ACC112 (cell line): ENCODE data around the gene OR9G1.
"Not testable (repeated sequence)": the region's sequence is repeated elsewhere in the genome, so short reads cannot be mapped to it uniquely, and the experiment has no call there.

Experiments used
- H2AFZ ChIP-seq: fragments of 200-600 bp; sonication (generic); one replicate; pipeline ENCODE4 v1.6.0; 2017; ENCODE audit warnings: antibody characterized with exemption, low read length; ENCODE audit not compliant: unreplicated experiment
- H3K27ac ChIP-seq: fragments of 200-600 bp; sonication (generic); 2 replicates; pipeline ENCODE4 v1.5.1; 2014; ENCODE audit warnings: low read depth, mild to moderate bottlenecking, antibody characterized with exemption, low read length, moderate library complexity
- H3K27me3 ChIP-seq: fragments of 200-600 bp; sonication (generic); 2 replicates; pipeline ENCODE4 v1.6.1; 2014; ENCODE audit warnings: mild to moderate bottlenecking, antibody characterized with exemption, low read length, moderate library complexity, mixed read lengths; ENCODE audit not compliant: insufficient read depth
- H3K36me3 ChIP-seq: fragments of 200-600 bp; sonication (generic); 2 replicates; pipeline ENCODE4 v1.6.1; 2016; ENCODE audit warnings: mild to moderate bottlenecking, antibody characterized with exemption, low read length, moderate library complexity, mixed read lengths; ENCODE audit not compliant: insufficient read depth
- H3K4me1 ChIP-seq: fragments of 200-600 bp; sonication (generic); one replicate; pipeline ENCODE4 v1.6.1; 2016; ENCODE audit warnings: low read length, mixed read lengths; ENCODE audit not compliant: insufficient read depth, unreplicated experiment, control insufficient read depth
- H3K4me3 ChIP-seq: fragments of 200-600 bp; sonication (generic); 2 replicates; pipeline ENCODE4 v1.5.1; 2014; ENCODE audit warnings: mild to moderate bottlenecking, low read depth, low read length
- H3K79me2 ChIP-seq: fragments of 200-600 bp; sonication (generic); one replicate; pipeline ENCODE4 v1.6.0; 2016; ENCODE audit warnings: low read length; ENCODE audit not compliant: control insufficient read depth, unreplicated experiment, insufficient read depth

Gene OR9G1, protein sequence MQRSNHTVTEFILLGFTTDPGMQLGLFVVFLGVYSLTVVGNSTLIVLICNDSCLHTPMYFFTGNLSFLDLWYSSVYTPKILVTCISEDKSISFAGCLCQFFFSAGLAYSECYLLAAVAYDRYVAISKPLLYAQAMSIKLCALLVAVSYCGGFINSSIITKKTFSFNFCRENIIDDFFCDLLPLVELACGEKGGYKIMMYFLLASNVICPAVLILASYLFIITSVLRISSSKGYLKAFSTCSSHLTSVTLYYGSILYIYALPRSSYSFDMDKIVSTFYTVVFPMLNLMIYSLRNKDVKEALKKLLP

DNA sequence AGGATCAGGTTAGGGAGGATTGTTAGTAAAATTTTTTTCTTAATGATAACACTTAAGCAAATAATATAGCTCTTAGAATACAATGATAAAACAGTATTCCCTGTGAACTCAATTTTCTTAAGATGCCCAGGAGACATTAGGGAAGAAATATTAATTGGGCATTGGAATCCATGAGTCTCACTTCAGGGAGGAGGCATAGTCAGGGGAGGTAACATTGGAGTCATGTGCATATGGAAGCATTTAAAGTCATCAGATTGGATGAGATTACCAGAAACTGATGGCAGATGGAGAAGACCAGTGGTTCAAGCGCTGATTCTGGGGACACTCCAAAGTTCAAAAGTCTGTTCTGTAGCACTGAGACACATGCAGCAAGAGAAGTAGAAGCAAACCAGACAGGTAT lies at the start of gene OR9G1:
Gene OR9G1 (plus strand): TSS at position 301 of the 400 bp plus-strand sequence. CDS start 1,293 bp downstream, outside the sequence.
- Histone ChIP-seq H2AFZ (no peak within 1 kb of the TSS), H3K27me3 (no peaks in the 10 kb centered on the region), H3K4me1 (no peaks in the 10 kb centered on the region)

DNA sequence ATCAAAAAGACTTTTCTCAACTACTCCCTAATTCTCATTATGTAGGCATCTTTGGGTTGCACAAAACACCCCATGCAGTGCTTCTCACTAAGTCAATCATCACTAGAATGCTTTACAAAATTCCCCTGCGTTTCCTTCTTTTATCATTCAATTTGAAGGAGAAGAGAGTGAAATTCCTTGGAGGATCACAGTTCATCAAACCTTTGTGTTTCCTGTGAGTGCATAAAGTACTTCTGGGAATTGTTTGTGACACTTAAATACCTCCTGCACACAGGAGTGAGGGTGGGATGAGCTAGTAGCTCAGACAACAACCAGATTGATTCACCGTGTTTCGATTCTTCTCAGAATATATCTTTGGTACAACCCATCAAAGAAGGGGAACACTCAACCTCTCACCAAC lies 39.1 kb upstream of the OR9G1 start:
- no peak overlapping the region for H3K4me3 ChIP-seq
- no peaks in the 10 kb centered on the region for H3K4me1 ChIP-seq
- no peak overlapping the region for H2AFZ ChIP-seq
- H3K79me2 ChIP-seq: no peaks in the 10 kb centered on the region
- H3K27ac ChIP-seq: no peak overlapping the region
- H3K36me3 ChIP-seq: no peaks in the 10 kb centered on the region
- no peaks in the 10 kb centered on the region for H3K27me3 ChIP-seq

More for the DNA sequence above, at the start of gene OR9G1:
- Histone ChIP-seq H3K4me3 (no peak within 1 kb of the TSS), H3K79me2 (no peaks in the 10 kb centered on the region), H3K27ac (no peak within 1 kb of the TSS), H3K36me3 (no peaks in the 10 kb centered on the region)

DNA sequence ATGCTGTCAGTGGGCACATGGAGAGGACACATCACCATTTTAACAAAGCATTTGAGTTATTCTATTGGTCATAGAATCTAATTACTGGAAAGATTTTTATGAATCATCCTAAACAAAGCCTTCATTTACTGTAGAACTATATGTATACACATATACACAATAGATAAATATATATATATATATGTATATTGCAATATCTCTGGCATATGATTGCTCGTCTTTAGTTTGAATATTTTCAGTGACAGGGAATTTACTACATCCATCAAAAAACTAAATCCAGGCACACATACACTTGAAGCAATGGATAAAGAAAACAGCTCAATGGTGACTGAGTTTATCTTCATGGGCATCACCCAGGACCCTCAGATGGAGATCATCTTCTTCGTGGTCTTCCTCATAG lies 35.5 kb upstream of the OR9G1 start, which contains the start of gene OR5AR1:
Gene OR5AR1 (plus strand): TSS at position 301 of the 400 bp plus-strand sequence. CDS start 0 bp downstream, at position 301.
- H3K27ac ChIP-seq: no peak within 1 kb of the TSS
- no peak within 1 kb of the TSS for H2AFZ ChIP-seq
- no peak within 1 kb of the TSS for H3K4me3 ChIP-seq
- no peaks in the 10 kb centered on the region for H3K36me3 ChIP-seq
- no peaks in the 10 kb centered on the region for H3K79me2 ChIP-seq
- no peaks in the 10 kb centered on the region for H3K27me3 ChIP-seq
- H3K4me1 ChIP-seq: no peaks in the 10 kb centered on the region

DNA sequence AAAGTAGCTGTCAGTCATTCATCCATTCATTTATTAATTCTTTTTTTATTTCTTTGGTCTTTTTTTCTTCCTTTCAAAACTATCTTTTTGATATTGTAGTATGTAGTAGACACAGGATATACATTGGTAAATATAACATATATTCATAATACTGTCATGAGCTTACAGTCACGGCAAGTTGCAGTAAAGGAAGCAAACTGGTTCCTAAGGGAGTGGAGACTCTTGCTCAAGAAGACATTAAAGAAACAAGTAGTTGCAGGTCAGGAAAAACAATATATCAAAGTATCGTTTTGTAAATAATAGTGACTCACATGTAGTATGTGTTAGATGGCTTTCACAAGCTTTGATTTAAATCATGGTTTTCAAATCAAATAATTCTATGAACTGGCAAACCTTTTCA lies 27.9 kb upstream of the OR9G1 start:
- Histone ChIP-seq H3K27ac (no peak overlapping the region), H3K79me2 (no peaks in the 10 kb centered on the region)

DNA sequence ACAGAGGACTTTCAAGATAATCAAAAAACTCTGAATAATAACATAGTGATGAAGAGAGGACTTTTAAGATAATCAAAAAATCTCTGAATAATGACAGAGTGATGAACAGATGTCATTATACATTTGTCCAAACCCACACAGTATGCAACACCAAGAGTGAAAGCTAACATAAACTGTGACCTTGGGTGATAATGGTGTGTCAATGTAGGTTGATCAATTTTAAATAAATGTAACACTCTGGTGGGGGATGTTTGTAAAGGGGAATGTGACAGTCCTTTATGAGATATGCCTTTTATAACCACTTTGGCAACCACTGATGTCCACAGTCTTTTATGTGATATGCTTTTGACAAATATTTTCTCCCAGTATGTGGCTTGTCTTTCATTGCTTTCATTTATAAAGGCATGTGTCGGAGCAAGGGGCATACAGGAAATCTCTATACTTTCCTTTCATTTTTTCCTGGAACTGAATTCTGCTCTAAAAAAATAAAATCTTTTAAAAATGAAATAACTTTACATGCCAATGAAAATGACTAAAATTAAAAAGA lies 10.3 kb upstream of the OR9G1 start:
- Histone ChIP-seq H3K27me3 (no peaks in the 10 kb centered on the region), H3K36me3 (no peaks in the 10 kb centered on the region), H3K79me2 (no peaks in the 10 kb centered on the region), H2AFZ (no peak overlapping the region), H3K4me3 (no peak overlapping the region), H3K27ac (no peak overlapping the region), H3K4me1 (no peaks in the 10 kb centered on the region)

More for the DNA sequence above, 27.9 kb upstream of the OR9G1 start:
- no peak overlapping the region for H2AFZ ChIP-seq
- no peak overlapping the region for H3K4me3 ChIP-seq
- H3K27me3 ChIP-seq: no peaks in the 10 kb centered on the region
- H3K36me3 ChIP-seq: no peaks in the 10 kb centered on the region
- H3K4me1 ChIP-seq: no peaks in the 10 kb centered on the region

DNA sequence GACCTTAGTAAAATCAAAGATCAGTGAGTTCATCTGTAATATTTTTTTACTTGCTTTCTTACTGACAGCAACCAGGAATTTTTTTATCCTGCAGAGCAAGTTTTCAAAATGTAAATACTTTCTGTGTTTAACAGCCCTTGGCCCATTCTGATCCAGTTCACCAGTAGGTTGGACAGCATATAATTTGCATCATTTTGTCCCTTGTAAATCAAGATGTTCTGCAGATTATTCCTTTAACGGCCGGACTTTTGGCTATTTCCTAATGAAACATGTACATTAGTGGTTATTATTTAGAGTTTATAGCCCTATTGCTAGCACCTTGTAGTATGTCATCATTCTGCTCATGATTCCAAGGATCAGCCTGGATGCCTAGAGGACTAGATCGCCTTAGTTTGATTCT lies 7.7 kb upstream of the OR9G1 start:
- H2AFZ ChIP-seq, H3K27me3 ChIP-seq, H3K79me2 ChIP-seq, H3K4me1 ChIP-seq, H3K36me3 ChIP-seq, H3K4me3 ChIP-seq, H3K27ac ChIP-seq: not testable (repeated sequence)

DNA sequence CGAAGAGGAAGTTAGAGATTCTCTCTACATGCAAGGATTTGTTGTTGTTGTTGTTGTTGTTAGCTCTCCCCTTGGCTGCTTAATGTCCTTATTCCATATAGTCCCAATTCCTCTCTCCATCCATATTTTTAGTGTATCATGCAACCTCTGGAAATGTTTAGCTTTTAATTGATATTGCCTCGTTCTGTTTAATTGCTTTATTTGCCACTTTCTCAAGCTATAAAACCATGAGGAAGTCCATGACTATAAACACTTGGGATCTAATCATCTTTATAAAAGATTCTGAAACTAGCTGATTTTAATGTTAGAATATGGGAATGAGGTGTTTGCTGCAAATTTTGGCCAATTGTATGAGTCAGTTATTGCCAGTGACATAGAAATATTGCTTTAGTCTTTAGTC lies 5.5 kb upstream of the OR9G1 start:
- Histone ChIP-seq H3K36me3 (no peaks in the 10 kb centered on the region), H2AFZ (no peak overlapping the region), H3K4me1 (no peaks in the 10 kb centered on the region), H3K79me2 (no peaks in the 10 kb centered on the region), H3K4me3 (no peak overlapping the region), H3K27ac (no peak overlapping the region), H3K27me3 (no peaks in the 10 kb centered on the region)

DNA sequence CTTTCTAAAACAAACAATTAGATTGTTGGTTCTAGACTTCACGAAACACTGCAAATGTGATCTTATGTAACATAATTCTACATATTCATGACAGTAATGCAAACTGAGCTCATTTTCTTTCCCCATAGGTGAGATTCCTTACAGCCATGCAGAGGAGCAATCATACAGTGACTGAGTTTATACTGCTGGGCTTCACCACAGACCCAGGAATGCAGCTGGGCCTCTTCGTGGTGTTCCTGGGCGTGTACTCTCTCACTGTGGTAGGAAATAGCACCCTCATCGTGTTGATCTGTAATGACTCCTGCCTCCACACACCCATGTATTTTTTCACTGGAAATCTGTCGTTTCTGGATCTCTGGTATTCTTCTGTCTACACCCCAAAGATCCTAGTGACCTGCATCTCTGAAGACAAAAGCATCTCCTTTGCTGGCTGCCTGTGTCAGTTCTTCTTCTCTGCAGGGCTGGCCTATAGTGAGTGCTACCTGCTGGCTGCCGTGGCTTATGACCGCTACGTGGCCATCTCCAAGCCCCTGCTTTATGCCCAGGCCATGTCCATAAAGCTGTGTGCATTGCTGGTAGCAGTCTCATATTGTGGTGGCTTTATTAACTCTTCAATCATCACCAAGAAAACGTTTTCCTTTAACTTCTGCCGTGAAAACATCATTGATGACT lies 1.5 kb downstream of the OR9G1 start:
- Histone ChIP-seq H3K4me3 (no peak overlapping the region), H3K27ac (no peak overlapping the region), H3K36me3 (no peaks in the 10 kb centered on the region), H3K79me2 (no peaks in the 10 kb centered on the region), H2AFZ (no peak overlapping the region), H3K4me1 (no peaks in the 10 kb centered on the region), H3K27me3 (no peaks in the 10 kb centered on the region)

DNA sequence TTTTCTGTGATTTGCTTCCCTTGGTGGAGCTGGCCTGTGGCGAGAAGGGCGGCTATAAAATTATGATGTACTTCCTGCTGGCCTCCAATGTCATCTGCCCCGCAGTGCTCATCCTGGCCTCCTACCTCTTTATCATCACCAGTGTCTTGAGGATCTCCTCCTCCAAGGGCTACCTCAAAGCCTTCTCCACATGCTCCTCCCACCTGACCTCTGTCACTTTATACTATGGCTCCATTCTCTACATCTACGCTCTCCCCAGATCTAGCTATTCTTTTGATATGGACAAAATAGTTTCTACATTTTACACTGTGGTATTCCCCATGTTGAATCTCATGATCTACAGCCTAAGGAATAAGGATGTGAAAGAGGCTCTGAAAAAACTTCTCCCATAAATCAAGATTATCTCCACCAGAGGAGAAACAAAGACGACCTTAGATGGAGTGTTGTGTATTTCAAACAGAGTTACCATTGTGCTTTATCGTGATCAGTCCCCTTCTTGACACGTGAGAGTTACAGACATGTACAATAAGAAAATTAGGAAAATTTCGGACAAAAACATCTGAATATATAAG lies 2.1 kb downstream of the OR9G1 start:
- no peak overlapping the region for H3K4me3 ChIP-seq
- H3K79me2 ChIP-seq: no peaks in the 10 kb centered on the region
- no peak overlapping the region for H3K27ac ChIP-seq
- no peak overlapping the region for H2AFZ ChIP-seq
- H3K27me3 ChIP-seq: no peaks in the 10 kb centered on the region
- no peaks in the 10 kb centered on the region for H3K36me3 ChIP-seq
- no peaks in the 10 kb centered on the region for H3K4me1 ChIP-seq

DNA sequence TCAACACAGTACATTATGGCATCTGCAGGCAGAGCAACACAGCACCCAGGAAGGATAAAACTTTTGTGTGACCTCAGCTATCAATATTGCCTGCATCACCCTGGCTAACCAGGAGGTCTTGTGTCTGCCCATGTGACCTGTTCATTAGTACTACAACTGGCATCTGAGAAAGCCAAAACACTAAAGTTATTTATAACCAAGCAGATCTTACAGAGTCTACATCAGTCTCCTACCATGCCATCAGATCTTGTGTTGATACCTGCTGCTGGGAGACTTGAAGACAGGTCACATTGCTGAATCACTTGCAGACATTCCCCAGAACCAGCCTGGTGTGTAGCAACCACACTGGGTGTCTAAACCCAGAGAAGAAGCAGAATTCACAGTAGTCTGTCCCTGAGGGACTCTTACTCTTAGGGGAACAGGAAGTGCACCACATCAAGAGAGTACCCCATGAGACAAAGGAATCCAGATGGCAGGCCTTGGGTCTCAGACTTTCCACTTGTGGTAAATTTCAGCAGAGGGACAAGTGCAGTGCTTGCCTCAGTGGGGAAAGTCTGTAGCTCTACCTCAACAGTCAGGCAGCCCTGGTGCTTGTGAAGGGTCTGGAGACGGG lies 7.0 kb downstream of the OR9G1 start:
- Histone ChIP-seq H3K4me3 (no peak overlapping the region), H3K79me2 (no peaks in the 10 kb centered on the region), H2AFZ (no peak overlapping the region), H3K27me3 (no peaks in the 10 kb centered on the region), H3K36me3 (no peaks in the 10 kb centered on the region), H3K4me1 (no peaks in the 10 kb centered on the region), H3K27ac (no peak overlapping the region)
